ENCODE measurements around the gene CLCN6. TPM values are rescaled to one million over a fixed set of nuclear protein-coding genes. Genes with fewer than 3 reads are reported as not detected.

The CLCN6 gene
- total RNA-seq, 1 experiment from 2014 or later: 6.1 TPM

DNA sequence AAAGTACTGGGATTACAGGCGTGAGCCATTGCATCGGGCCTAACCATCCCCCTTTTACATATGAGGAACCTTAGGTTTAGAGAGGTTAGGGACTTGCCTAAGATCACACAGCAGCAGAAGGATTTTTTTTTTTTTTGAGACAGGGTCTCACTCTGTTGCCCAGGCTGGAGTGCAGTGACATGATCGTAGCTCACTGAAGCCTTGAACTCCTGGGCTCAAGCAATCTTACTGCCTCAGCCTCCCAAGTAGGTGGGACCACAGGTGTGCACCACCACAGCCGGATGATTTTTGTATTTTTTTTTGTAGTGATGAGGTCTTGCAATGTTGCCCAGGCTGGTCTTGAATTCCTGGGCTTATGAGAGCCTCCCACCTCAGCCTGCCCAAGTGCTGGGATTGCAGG, 46.2 kb upstream of the CLCN6 start:
- ChIA-PET CTCF (no interaction called here), POLR2A (ENCODE audit: unreplicated experiment) (interaction anchor here (0.7 kb wide), 1 partner anchor 17 kb away, joined by 17 read pairs; no protein-coding TSS in a partner anchor)
- no peak overlapping the region for H3K4me3 ChIP-seq (ENCODE audit: low read length)
- no peaks in the 10 kb centered on the region for H3K27me3 ChIP-seq (ENCODE audit: low read length)
- ATAC-seq (no peak), DNase-seq (no peak)
- TF ChIP-seq, protein P1, sequence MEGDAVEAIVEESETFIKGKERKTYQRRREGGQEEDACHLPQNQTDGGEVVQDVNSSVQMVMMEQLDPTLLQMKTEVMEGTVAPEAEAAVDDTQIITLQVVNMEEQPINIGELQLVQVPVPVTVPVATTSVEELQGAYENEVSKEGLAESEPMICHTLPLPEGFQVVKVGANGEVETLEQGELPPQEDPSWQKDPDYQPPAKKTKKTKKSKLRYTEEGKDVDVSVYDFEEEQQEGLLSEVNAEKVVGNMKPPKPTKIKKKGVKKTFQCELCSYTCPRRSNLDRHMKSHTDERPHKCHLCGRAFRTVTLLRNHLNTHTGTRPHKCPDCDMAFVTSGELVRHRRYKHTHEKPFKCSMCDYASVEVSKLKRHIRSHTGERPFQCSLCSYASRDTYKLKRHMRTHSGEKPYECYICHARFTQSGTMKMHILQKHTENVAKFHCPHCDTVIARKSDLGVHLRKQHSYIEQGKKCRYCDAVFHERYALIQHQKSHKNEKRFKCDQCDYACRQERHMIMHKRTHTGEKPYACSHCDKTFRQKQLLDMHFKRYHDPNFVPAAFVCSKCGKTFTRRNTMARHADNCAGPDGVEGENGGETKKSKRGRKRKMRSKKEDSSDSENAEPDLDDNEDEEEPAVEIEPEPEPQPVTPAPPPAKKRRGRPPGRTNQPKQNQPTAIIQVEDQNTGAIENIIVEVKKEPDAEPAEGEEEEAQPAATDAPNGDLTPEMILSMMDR (conservative IDR thresholded peaks at IDR 0.05; ENCODE audit: low read depth, low read length): no peak
- no peak for TF ChIP-seq EZH2 (IDR thresholded peaks at IDR 0.05; ENCODE audit: low read length, unreplicated experiment)
- no peak for TF ChIP-seq EZH2phosphoT487 (IDR thresholded peaks at IDR 0.05; ENCODE audit: borderline replicate concordance, low read length)
- H3K27ac ChIP-seq (ENCODE audit: low read length): no peak overlapping the region
- H3K9me2 ChIP-seq (replicated peaks; ENCODE audit: low read length): no peaks in the 10 kb centered on the region
- no peaks in the 10 kb centered on the region for H3K9me3 ChIP-seq (ENCODE audit: low read length)
- intact Hi-C loops (cut with micrococcal nuclease): no loop called here
- no peaks in the 10 kb centered on the region for H3K36me3 ChIP-seq (ENCODE audit: low read depth, low read length)
- BruUV-seq (replicated peaks): no TSS peak
- no peak overlapping the region for H3K4me2 ChIP-seq (ENCODE audit: low read length)
- no peaks in the 10 kb centered on the region for H3K4me1 ChIP-seq (ENCODE audit: insufficient read depth, low read length)
- H3K9ac ChIP-seq (ENCODE audit: low read length): no peak overlapping the region
- no peak overlapping the region for H2AFZ ChIP-seq (ENCODE audit: low read length)
- no peaks in the 10 kb centered on the region for H3K79me2 ChIP-seq (ENCODE audit: low read length)
- no peaks in the 10 kb centered on the region for H3F3A ChIP-seq (ENCODE audit: low read length, unreplicated experiment)
- H4K20me1 ChIP-seq (ENCODE audit: low read length): no peaks in the 10 kb centered on the region

DNA sequence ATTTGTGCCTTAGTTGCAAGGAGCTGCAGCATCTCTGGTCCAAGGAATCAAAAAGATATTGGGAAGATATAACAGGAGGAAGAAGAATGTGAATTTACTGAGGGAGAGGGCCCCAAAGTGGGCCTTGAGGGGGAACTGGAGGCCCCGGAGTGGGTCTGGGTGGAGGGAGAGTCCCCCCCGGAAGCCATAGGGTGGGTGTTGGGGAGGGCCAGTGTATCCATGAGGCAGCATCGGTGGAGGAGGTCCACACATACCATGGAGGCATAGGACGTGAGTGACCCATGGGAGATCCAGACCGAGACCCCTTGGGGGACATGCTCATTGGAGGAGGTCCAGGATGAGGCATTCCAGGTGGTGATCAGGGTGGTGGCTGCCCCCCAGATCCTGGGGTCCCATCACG, 44.7 kb upstream of the CLCN6 start:
- Histone ChIP-seq H3K79me2 (ENCODE audit: low read length) (no peaks in the 10 kb centered on the region), H3K36me3 (ENCODE audit: low read depth, low read length) (no peaks in the 10 kb centered on the region), H3K9me3 (ENCODE audit: low read length) (no peaks in the 10 kb centered on the region), H3K4me1 (ENCODE audit: insufficient read depth, low read length) (no peaks in the 10 kb centered on the region), H2AFZ (ENCODE audit: low read length) (no peak overlapping the region), H3K4me2 (ENCODE audit: low read length) (no peak overlapping the region), H3F3A (ENCODE audit: low read length, unreplicated experiment) (no peaks in the 10 kb centered on the region), H3K27ac (ENCODE audit: low read length) (no peak overlapping the region), H3K27me3 (ENCODE audit: low read length) (no peaks in the 10 kb centered on the region), H3K9me2 (replicated peaks; ENCODE audit: low read length) (no peaks in the 10 kb centered on the region), H4K20me1 (ENCODE audit: low read length) (no peaks in the 10 kb centered on the region), H3K9ac (ENCODE audit: low read length) (no peak overlapping the region), H3K4me3 (ENCODE audit: low read length) (no peak overlapping the region)
- intact Hi-C loops (cut with micrococcal nuclease): no loop called here
- TF ChIP-seq EZH2phosphoT487 (IDR thresholded peaks at IDR 0.05; ENCODE audit: borderline replicate concordance, low read length): no peak
- no peak for TF ChIP-seq EZH2 (IDR thresholded peaks at IDR 0.05; ENCODE audit: low read length, unreplicated experiment)
- TF ChIP-seq, protein P1 (conservative IDR thresholded peaks at IDR 0.05; ENCODE audit: low read depth, low read length): no peak
- BruUV-seq (replicated peaks): no TSS peak
- ChIA-PET POLR2A (ENCODE audit: unreplicated experiment) (no interaction called here), CTCF (interaction anchor here (0.5 kb wide), 1 partner anchor 475 kb away, joined by 4 read pairs; no protein-coding TSS in a partner anchor)
- ATAC-seq (no peak), DNase-seq (no peak)

DNA sequence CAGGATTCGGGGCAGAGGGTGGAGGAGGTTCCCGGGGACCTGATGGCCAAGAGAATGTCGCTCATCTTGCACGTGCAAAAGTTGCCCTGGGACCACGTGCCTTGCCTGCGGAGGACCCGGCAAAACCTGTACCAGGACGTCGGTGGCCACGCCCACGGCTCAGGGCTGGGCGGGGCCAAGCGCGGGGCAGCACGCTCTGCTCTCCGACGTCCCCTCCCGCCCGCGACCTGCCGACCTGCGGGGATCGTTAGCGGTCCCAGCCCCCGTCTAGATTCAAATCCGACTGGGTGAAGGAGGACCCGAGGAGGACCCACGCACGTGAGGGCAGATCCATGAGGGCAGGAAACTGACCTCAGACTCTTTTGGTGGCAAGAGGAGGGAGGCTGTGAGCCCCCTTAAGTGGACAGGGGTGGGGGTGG, 44.0 kb upstream of the CLCN6 start, which contains the start of gene C1orf167:
C1orf167 (plus strand) TSS at position 206 of the 419 bp plus-strand sequence. CDS start 2,208 bp downstream, outside the sequence.
- H3F3A ChIP-seq (ENCODE audit: low read length, unreplicated experiment): no peaks in the 10 kb centered on the region
- no peak within 1 kb of the TSS for H2AFZ ChIP-seq (ENCODE audit: low read length)
- no peaks in the 10 kb centered on the region for H3K4me1 ChIP-seq (ENCODE audit: insufficient read depth, low read length)
- H3K9me2 ChIP-seq (replicated peaks; ENCODE audit: low read length): no peaks in the 10 kb centered on the region
- BruUV-seq (replicated peaks): no TSS peak
- intact Hi-C loops (cut with micrococcal nuclease): no loop called here
- TF ChIP-seq EZH2 (IDR thresholded peaks at IDR 0.05; ENCODE audit: low read length, unreplicated experiment) (no peak), EZH2phosphoT487 (IDR thresholded peaks at IDR 0.05; ENCODE audit: borderline replicate concordance, low read length) (no peak)
- TF ChIP-seq, protein P1 (conservative IDR thresholded peaks at IDR 0.05; ENCODE audit: low read depth, low read length): no peak
- ATAC-seq (no peak), DNase-seq (no peak)
- H3K27me3 ChIP-seq (ENCODE audit: low read length): no peaks in the 10 kb centered on the region
- no peak within 1 kb of the TSS for H3K4me2 ChIP-seq (ENCODE audit: low read length)
- H3K79me2 ChIP-seq (ENCODE audit: low read length): no peaks in the 10 kb centered on the region
- ChIA-PET POLR2A (ENCODE audit: unreplicated experiment) (no interaction called here), CTCF (no interaction called here)
- H3K27ac ChIP-seq (ENCODE audit: low read length): no peak within 1 kb of the TSS
- H4K20me1 ChIP-seq (ENCODE audit: low read length): no peaks in the 10 kb centered on the region
- no peak within 1 kb of the TSS for H3K9ac ChIP-seq (ENCODE audit: low read length)
- no peak within 1 kb of the TSS for H3K4me3 ChIP-seq (ENCODE audit: low read length)
- H3K9me3 ChIP-seq (ENCODE audit: low read length): no peaks in the 10 kb centered on the region
- H3K36me3 ChIP-seq (ENCODE audit: low read depth, low read length): no peaks in the 10 kb centered on the region

Data from PC-3 (cell line).